CD14-positive monocyte (primary cell): Measurements from ENCODE around the gene LMAN1. TPM values are rescaled to one million over a fixed set of nuclear protein-coding genes. Genes with fewer than 3 reads are reported as not detected.

Experiments used
- DNase-seq, 3 donors: peaks; one replicate each; pipeline ENCODE4 v3.0.0-alpha.2; 2011 to 2022
- H2AFZ ChIP-seq: 2 replicates; pipeline ENCODE4 v1.6.0; 2012; ENCODE audit warnings: mild to moderate bottlenecking, low read depth, low read length, inconsistent platforms; ENCODE audit not compliant: insufficient read depth, poor library complexity, severe bottlenecking
- H3K27ac ChIP-seq, 2 donors: 1 replicate in 1 of 2; 2 replicates in 1 of 2; pipeline ENCODE4 v1.5.1; 2012 to 2013; ENCODE audit warnings: low read length in 2 of 2, control low read depth in 1 of 2, inconsistent platforms in 1 of 2, low read depth in 1 of 2, mild to moderate bottlenecking in 1 of 2
- H3K27me3 ChIP-seq, 2 donors: one replicate each; pipeline versions ENCODE4 v1.6.0 to v1.6.1; 2011 to 2013; ENCODE audit warnings: low read length in 2 of 2; ENCODE audit not compliant: control insufficient read depth in 2 of 2, insufficient read depth in 2 of 2
- H3K36me3 ChIP-seq, 2 donors: replicated peaks in 1 of 2; 1 replicate in 1 of 2; 2 replicates in 1 of 2; pipeline versions ENCODE4 v1.5.1 to v1.6.1; 2012 to 2013; ENCODE audit warnings: low read length in 2 of 2, control low read depth in 1 of 2, inconsistent platforms in 1 of 2, mild to moderate bottlenecking in 1 of 2; ENCODE audit not compliant: insufficient read depth in 2 of 2, control insufficient read depth in 1 of 2
- H3K4me1 ChIP-seq, 2 donors: 1 replicate in 1 of 2; 2 replicates in 1 of 2; pipeline versions ENCODE4 v1.5.1 to v1.6.1; 2012 to 2013; ENCODE audit warnings: low read length in 2 of 2, control low read depth in 1 of 2, inconsistent platforms in 1 of 2, mild to moderate bottlenecking in 1 of 2, moderate library complexity in 1 of 2; ENCODE audit not compliant: insufficient read depth in 2 of 2, control insufficient read depth in 1 of 2
- H3K4me2 ChIP-seq: replicated peaks from 2 replicates; pipeline ENCODE3; 2012; ENCODE audit warnings: low read length, moderate library complexity, mild to moderate bottlenecking; ENCODE audit not compliant: poor library complexity, severe bottlenecking; ENCODE audit errors: extremely low read depth
- H3K4me3 ChIP-seq, 3 experiments: fragments of 200-600 bp in 1 of 3; sonication (generic) in 1 of 3; replicated peaks in 1 of 3; 1 replicate in 2 of 3; 2 replicates in 1 of 3; pipeline ENCODE4 v1.5.1; 2011 to 2013; ENCODE audit warnings: low read length in 3 of 3, mild to moderate bottlenecking in 3 of 3, control low read depth in 2 of 3, low read depth in 2 of 3, inconsistent platforms in 1 of 3, moderate library complexity in 1 of 3
- H3K79me2 ChIP-seq: 2 replicates; pipeline ENCODE4 v1.6.0; 2012; ENCODE audit warnings: mild to moderate bottlenecking, control low read depth, inconsistent platforms, low read length, moderate library complexity; ENCODE audit not compliant: insufficient read depth
- H3K9ac ChIP-seq: 2 replicates; pipeline ENCODE4 v1.6.0; 2017; ENCODE audit warnings: low read length, mild to moderate bottlenecking; ENCODE audit not compliant: insufficient read depth, poor library complexity, severe bottlenecking
- H3K9me3 ChIP-seq, 2 donors: replicated peaks in 1 of 2; 1 replicate in 1 of 2; 2 replicates in 1 of 2; pipeline versions ENCODE4 v1.5.1 to v1.6.1; 2012 to 2013; ENCODE audit warnings: low read length in 2 of 2, control low read depth in 1 of 2; ENCODE audit not compliant: control insufficient read depth in 1 of 2, insufficient read depth in 1 of 2
- H4K20me1 ChIP-seq: 2 replicates; pipeline ENCODE4 v1.6.0; 2012; ENCODE audit warnings: mild to moderate bottlenecking, low read length, control low read depth, moderate library complexity; ENCODE audit not compliant: insufficient read depth
- H3K27ac Mint-ChIP-seq, 7 donors: one replicate each; pipeline ENCODE4 v1.8.0; 2020; ENCODE audit warnings: mild to moderate bottlenecking in 7 of 7, mixed read lengths in 7 of 7, moderate library complexity in 6 of 7, inconsistent platforms in 2 of 7
- H3K27me3 Mint-ChIP-seq, 3 donors: one replicate each; pipeline ENCODE4 v1.8.0; 2021 to 2022; ENCODE audit warnings: low read depth in 3 of 3, mild to moderate bottlenecking in 3 of 3, mixed read lengths in 3 of 3, moderate library complexity in 3 of 3, inconsistent platforms in 1 of 3
- H3K36me3 Mint-ChIP-seq, 2 donors: one replicate each; pipeline ENCODE4 v1.8.0; 2020; ENCODE audit warnings: mixed read lengths in 2 of 2, inconsistent platforms in 1 of 2, mild to moderate bottlenecking in 1 of 2
- H3K4me1 Mint-ChIP-seq: one replicate; pipeline ENCODE4 v1.8.0; 2020; ENCODE audit warnings: mild to moderate bottlenecking, mixed read lengths
- H3K4me3 Mint-ChIP-seq, 2 donors: one replicate each; pipeline ENCODE4 v1.8.0; 2020; ENCODE audit warnings: mild to moderate bottlenecking in 2 of 2, mixed read lengths in 2 of 2, moderate library complexity in 1 of 2
- H3K9me3 Mint-ChIP-seq, 7 donors: one replicate each; pipeline ENCODE4 v1.8.0; 2020 to 2022; ENCODE audit warnings: mixed read lengths in 7 of 7, mild to moderate bottlenecking in 6 of 7, moderate library complexity in 6 of 7, inconsistent platforms in 2 of 7
- WGBS: methylation state at CpG from one replicate; pipeline ENCODE4 v1.1.5; 2013; ENCODE audit warnings: missing lambda C conversion rate; ENCODE audit not compliant: insufficient coverage; 5-methylcytosine and 5-hydroxymethylcytosine counted together
- intact Hi-C, 2 donors: fragments of 100-400 bp; cut with micrococcal nuclease; formaldehyde crosslinking; loops; one replicate each; pipeline versions ENCODE4 v1.15.0 to v1.15.1; 2023
- polyA plus RNA-seq, 3 donors: library from polyadenylated mRNA; depleted of rRNA in 1 of 3; unstranded in 2 of 3; stranded (reverse) in 1 of 3; fragments of 300-500 nt in 2 of 3; fragments of >200 nt in 1 of 3; fragmentation: Illumina TruSeq in 2 of 3; gene quantifications; 1 replicate in 2 of 3; 2 replicates in 1 of 3; pipeline ENCODE4 v1.2.3, GENCODE V29; 2012 to 2021
- TF ChIP-seq, protein P1 (sequence below): fragments of 200-600 bp; IDR thresholded peaks from one replicate; pipeline ENCODE4 v1.8.0; 2022; ENCODE audit warnings: antibody characterized with exemption, mild to moderate bottlenecking

Gene LMAN1
- polyA plus RNA-seq, 3 donors: 4.7 to 10.9 (median 7.6) TPM

DNA sequence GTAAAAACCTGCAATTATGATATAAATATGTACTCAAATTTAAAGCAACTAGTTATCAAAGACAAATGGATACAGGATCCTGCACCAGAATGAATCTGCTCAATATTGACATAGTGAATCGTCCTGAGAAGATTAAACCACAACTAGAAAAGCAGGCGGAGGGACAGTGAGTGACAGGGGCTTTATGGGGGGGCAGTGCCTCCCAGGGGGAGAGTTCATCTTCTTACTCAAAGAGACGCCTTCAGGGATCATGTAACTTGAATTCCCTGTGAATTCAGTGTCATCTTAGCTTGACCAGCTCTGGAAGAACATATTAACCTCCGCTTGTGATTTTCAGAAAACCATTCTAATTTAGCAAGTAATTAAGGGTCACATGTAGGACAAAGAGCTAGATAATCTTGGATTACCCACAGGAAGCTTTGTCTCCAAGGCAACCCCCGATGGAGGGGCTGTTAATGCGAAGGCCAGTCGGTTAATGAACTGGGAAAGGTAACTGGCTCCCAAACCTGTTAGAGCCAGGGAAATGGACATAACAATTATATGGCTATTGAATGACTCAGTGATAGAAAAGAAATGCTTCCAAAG is 17.4 kb upstream of the LMAN1 start:
- no peak overlapping the region for H3K4me3 Mint-ChIP-seq
- H3K9me3 ChIP-seq: peaks cover 0 to 3% of the 10 kb centered on the region in 2 donors
- H3K27me3 Mint-ChIP-seq: peaks cover 10 to 12% (median 10%) of the 10 kb centered on the region in 3 donors
- no peaks in the 10 kb centered on the region for H4K20me1 ChIP-seq
- H3K36me3 ChIP-seq: no peaks in the 10 kb centered on the region
- H3K4me1 Mint-ChIP-seq: peaks cover 5% of the 10 kb centered on the region
- no peak overlapping the region for H3K9ac ChIP-seq
- TF ChIP-seq, protein P1, sequence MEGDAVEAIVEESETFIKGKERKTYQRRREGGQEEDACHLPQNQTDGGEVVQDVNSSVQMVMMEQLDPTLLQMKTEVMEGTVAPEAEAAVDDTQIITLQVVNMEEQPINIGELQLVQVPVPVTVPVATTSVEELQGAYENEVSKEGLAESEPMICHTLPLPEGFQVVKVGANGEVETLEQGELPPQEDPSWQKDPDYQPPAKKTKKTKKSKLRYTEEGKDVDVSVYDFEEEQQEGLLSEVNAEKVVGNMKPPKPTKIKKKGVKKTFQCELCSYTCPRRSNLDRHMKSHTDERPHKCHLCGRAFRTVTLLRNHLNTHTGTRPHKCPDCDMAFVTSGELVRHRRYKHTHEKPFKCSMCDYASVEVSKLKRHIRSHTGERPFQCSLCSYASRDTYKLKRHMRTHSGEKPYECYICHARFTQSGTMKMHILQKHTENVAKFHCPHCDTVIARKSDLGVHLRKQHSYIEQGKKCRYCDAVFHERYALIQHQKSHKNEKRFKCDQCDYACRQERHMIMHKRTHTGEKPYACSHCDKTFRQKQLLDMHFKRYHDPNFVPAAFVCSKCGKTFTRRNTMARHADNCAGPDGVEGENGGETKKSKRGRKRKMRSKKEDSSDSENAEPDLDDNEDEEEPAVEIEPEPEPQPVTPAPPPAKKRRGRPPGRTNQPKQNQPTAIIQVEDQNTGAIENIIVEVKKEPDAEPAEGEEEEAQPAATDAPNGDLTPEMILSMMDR: no peak
- peaks cover 2 to 7% of the 10 kb centered on the region in 2 donors for H3K27me3 ChIP-seq
- H3K4me3 ChIP-seq: no peak overlapping the region
- H3K79me2 ChIP-seq: no peaks in the 10 kb centered on the region
- H3K9me3 Mint-ChIP-seq: peaks cover 0 to 11% (median 0%) of the 10 kb centered on the region in 7 donors
- intact Hi-C loops: no loop called here
- no peak overlapping the region for H2AFZ ChIP-seq
- 80% methylated on average over 2 of the region's 7 CpGs for WGBS
- no peak overlapping the region for H3K4me2 ChIP-seq
- no peaks in the 10 kb centered on the region for H3K4me1 ChIP-seq
- H3K27ac Mint-ChIP-seq: no peak overlapping the region
- no peaks in the 10 kb centered on the region for H3K36me3 Mint-ChIP-seq
- no peak overlapping the region for H3K27ac ChIP-seq
- no peak for DNase-seq

DNA sequence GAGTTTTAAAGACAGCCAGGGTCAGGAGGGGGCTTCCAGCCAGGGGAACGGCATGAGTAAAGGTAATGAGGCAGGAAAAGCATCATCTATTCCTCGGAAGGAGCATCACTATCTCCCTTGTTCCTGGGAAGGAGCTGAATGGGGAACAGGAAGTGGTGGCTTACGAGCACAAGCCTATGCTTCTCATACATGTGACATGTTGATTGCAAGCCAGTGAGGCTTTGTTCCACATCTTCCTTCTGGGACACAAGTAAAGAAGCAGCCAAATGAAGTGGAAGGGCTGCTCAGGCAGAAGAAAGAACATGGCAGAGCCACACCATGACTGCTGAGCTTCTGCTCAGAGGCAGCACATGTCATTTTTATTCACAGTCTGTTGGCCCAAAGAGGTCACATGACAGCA is 15.1 kb upstream of the LMAN1 start:
- Histone ChIP-seq H3K27me3 (peaks cover 2 to 5% of the 10 kb centered on the region in 2 donors), H2AFZ (no peak overlapping the region), H3K4me1 (no peaks in the 10 kb centered on the region), H3K9me3 (peaks cover 0 to 3% of the 10 kb centered on the region in 2 donors), H3K4me3 (no peak overlapping the region), H3K27ac (no peak overlapping the region), H3K36me3 (no peaks in the 10 kb centered on the region), H4K20me1 (no peaks in the 10 kb centered on the region), H3K9ac (no peak overlapping the region), H3K4me2 (no peak overlapping the region), H3K79me2 (no peaks in the 10 kb centered on the region)
- intact Hi-C loops: no loop called here
- TF ChIP-seq, protein P1: no peak
- peaks cover 0 to 9% (median 0%) of the 10 kb centered on the region in 7 donors for H3K9me3 Mint-ChIP-seq
- peak in 1 of 3 donors; percentile 13 for DNase-seq
- WGBS: 0% methylated on average over 1 of the region's 3 CpGs
- H3K27ac Mint-ChIP-seq: peak overlapping the region in 1 of 7 donors; percentile 11
- peaks cover 5% of the 10 kb centered on the region for H3K4me1 Mint-ChIP-seq
- H3K36me3 Mint-ChIP-seq: no peaks in the 10 kb centered on the region
- H3K27me3 Mint-ChIP-seq: peaks cover 6 to 14% (median 10%) of the 10 kb centered on the region in 3 donors
- peak overlapping the region in 1 of 2 donors; percentile 40 for H3K4me3 Mint-ChIP-seq
